ENCODE results near the gene ADAMTS6.

GRCh38 chr5:65434122-65434521 lies 47.6 kb downstream of the ADAMTS6 start:
- no peak for TF ChIP-seq POLR2A (IDR thresholded peaks at IDR 0.05; ENCODE audit: low read length)
- no peak for TF ChIP-seq GATA1 (IDR thresholded peaks at IDR 0.05; ENCODE audit: low read depth, low read length)
